GM12874 (cell line): ENCODE results near the gene ARHGEF28.

ENCODE experiments used
- CTCF ChIP-seq: IDR thresholded peaks from 2 replicates; pipeline ENCODE4 v1.5.1; 2011; ENCODE audit warnings: low read depth, mild to moderate bottlenecking, control low read depth, low read length, moderate library complexity; ENCODE audit not compliant: insufficient read depth

The ARHGEF28 gene

GRCh38 chr5:73921741-73922140, 295.7 kb downstream of the ARHGEF28 start:
- TF ChIP-seq CTCF: no peak

GRCh38 chr5:73922224-73922623, 296.2 kb downstream of the ARHGEF28 start:
- TF ChIP-seq CTCF: no peak

GRCh38 chr5:73922875-73923557, 297.0 kb downstream of the ARHGEF28 start:
- TF ChIP-seq CTCF: no peak

- TF ChIP-seq CTCF: no peak
Measured at GRCh38 chr5:73928476-73929070, 302.6 kb downstream of the ARHGEF28 start.

GRCh38 chr5:73935719-73936118, 309.7 kb downstream of the ARHGEF28 start:
- no peak for TF ChIP-seq CTCF

GRCh38 chr5:73938280-73938937, 312.4 kb downstream of the ARHGEF28 start:
- TF ChIP-seq CTCF: no peak

- no peak for TF ChIP-seq CTCF
Measured at GRCh38 chr5:73938938-73939320, 312.9 kb downstream of the ARHGEF28 start.
